ENCODE measurements around the gene ATP4B. TPM values are rescaled to one million over a fixed set of nuclear protein-coding genes. Genes with fewer than 3 reads are reported as not detected.

ATP4B gene
- total and polyA plus RNA-seq, 2 donors (not counting 3 experiments of a cell fraction or from before 2014, with no cell fraction given): 0.06 TPM; not detected in 1

DNA sequence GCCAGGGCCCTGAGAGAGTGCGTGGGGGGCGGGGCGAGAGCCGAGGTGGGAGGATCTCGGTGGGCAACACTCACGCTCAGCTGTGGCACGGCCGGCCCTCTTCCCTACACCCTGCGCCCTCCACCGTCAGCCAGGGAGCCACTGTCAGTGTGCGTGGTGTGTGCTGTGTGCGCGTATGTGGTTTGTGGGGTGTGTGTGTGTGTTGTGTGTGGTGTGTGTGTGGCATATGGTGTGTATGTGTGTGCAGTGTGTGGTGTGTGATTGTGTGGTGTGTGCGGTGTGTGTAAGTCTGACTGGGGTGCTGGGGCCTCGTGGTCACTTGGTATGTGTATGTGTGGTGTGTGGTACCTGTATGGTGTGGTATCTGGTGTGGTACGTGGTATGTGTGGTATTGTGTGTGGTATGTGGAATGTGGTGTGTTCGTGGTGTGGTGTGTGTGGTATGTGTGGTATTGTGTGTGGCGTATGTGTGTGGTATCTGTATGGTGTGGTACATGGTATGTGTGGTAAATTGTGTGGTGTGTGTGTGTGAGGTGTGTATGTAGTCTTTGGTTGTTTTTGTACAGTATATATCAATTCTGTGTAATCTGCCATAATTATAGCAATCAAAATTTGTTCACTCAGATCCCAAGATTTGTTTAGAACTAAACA is 14.1 kb upstream of the ATP4B start:
- CTCF ChIA-PET: interaction anchor here (2.5 kb wide), 1 partner anchor 53 kb away, joined by 8 read pairs; no protein-coding TSS in a partner anchor
- H3K27me3 ChIP-seq (ENCODE audit: control insufficient read depth in 2 of 2, insufficient read depth in 2 of 2, low read length in 2 of 2): no peaks in the 10 kb centered on the region

More for the DNA sequence above, 14.1 kb upstream of the ATP4B start:
- FAIRE-seq (no peak), DNase-seq (ENCODE audit: low read depth, low spot score) (no peak)
- H3K4me2 ChIP-seq (ENCODE audit: insufficient read depth, low read length): no peak overlapping the region
- no peaks in the 10 kb centered on the region for H3K9me1 ChIP-seq (replicated peaks; ENCODE audit: control insufficient read depth, extremely low read depth, insufficient read depth, low read length)
- no peaks in the 10 kb centered on the region for H3K79me2 ChIP-seq (ENCODE audit: control insufficient read depth, insufficient read depth, low read length)
- POLR2A ChIA-PET: no interaction called here
- H3K27ac ChIP-seq (ENCODE audit: insufficient read depth, low read depth, low read length): no peak overlapping the region
- H3K4me1 ChIP-seq (ENCODE audit: control insufficient read depth, extremely low read depth, insufficient read depth, low read length): no peaks in the 10 kb centered on the region
- dilution Hi-C loops (cut with MboI; ENCODE audit: extremely low pct_ligation_motif_present, low sequenced_read_pairs) (no loop called here), intact Hi-C loops (cut with micrococcal nuclease) (no loop called here)
- H3K9ac ChIP-seq (replicated peaks; ENCODE audit: extremely low read depth, insufficient read depth, low read length): no peak overlapping the region
- H2AFZ ChIP-seq (ENCODE audit: low read depth, low read length): no peak overlapping the region
- no peaks in the 10 kb centered on the region for H3K36me3 ChIP-seq (ENCODE audit: control insufficient read depth in 2 of 2, extremely low read depth in 1 of 2, insufficient read depth in 2 of 2, low read length in 2 of 2)
- BruUV-seq (replicated peaks): no TSS peak
- H3K4me3 ChIP-seq (replicated peaks in 1 of 3; ENCODE audit: insufficient read depth in 1 of 3, low read depth in 1 of 3, low read length in 3 of 3): no peak overlapping the region
- TF ChIP-seq EZH2 (IDR thresholded peaks at IDR 0.05; ENCODE audit: borderline replicate concordance, low read depth, low read length, severe bottlenecking) (no peak), JUN (IDR thresholded peaks at IDR 0.05; ENCODE audit: borderline replicate concordance, insufficient read depth, insufficient read length, low read depth) (no peak), FOS (IDR thresholded peaks at IDR 0.05; ENCODE audit: borderline replicate concordance, insufficient read depth, low read length) (no peak), POLR2AphosphoS5 (IDR thresholded peaks at IDR 0.05; ENCODE audit: insufficient read depth, low read depth, low read length) (no peak), GATA2 (IDR thresholded peaks at IDR 0.05; ENCODE audit: insufficient read depth, insufficient read length, low read depth, low read length) (no peak), MYC (IDR thresholded peaks at IDR 0.05; ENCODE audit: low read depth, low read length) (no peak), POLR2A (IDR thresholded peaks at IDR 0.05; ENCODE audit: low read depth, low read length) (no peak)
- TF ChIP-seq, protein P1, sequence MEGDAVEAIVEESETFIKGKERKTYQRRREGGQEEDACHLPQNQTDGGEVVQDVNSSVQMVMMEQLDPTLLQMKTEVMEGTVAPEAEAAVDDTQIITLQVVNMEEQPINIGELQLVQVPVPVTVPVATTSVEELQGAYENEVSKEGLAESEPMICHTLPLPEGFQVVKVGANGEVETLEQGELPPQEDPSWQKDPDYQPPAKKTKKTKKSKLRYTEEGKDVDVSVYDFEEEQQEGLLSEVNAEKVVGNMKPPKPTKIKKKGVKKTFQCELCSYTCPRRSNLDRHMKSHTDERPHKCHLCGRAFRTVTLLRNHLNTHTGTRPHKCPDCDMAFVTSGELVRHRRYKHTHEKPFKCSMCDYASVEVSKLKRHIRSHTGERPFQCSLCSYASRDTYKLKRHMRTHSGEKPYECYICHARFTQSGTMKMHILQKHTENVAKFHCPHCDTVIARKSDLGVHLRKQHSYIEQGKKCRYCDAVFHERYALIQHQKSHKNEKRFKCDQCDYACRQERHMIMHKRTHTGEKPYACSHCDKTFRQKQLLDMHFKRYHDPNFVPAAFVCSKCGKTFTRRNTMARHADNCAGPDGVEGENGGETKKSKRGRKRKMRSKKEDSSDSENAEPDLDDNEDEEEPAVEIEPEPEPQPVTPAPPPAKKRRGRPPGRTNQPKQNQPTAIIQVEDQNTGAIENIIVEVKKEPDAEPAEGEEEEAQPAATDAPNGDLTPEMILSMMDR (IDR thresholded peaks at IDR 0.05; ENCODE audit: extremely low read depth in 1 of 2, insufficient read depth in 1 of 2, low read depth in 1 of 2, low read length in 2 of 2): no peak
- TF ChIP-seq, protein P2, sequence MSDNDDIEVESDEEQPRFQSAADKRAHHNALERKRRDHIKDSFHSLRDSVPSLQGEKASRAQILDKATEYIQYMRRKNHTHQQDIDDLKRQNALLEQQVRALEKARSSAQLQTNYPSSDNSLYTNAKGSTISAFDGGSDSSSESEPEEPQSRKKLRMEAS (IDR thresholded peaks at IDR 0.05; ENCODE audit: insufficient read depth, insufficient read length): no peak
- no peaks in the 10 kb centered on the region for H3K9me3 ChIP-seq (replicated peaks; ENCODE audit: control insufficient read depth, insufficient read depth, low read length)
- H4K20me1 ChIP-seq (replicated peaks; ENCODE audit: control insufficient read depth, extremely low read depth, insufficient read depth, low read length): no peaks in the 10 kb centered on the region

Measured in endothelial cell of umbilical vein (primary cell).